OCI-LY7 (cell line): Measurements from ENCODE around the gene TIMM50. TPM values are rescaled to one million over a fixed set of nuclear protein-coding genes. Genes with fewer than 3 reads are reported as not detected.

ENCODE experiments used
- BruUV-seq: library from RNA; stranded (reverse); fragments of 400-500 nt; replicated peaks from 2 replicates; lab custom pipeline; 2021; lab: Mats Ljungman, UMichigan
- CTCF ChIA-PET: fragments of 300-600 bp; sonication (Branson Sonifier 250); formaldehyde crosslinking; loops from one replicate; lab custom pipeline; 2022; ENCODE audit warnings: antibody characterized with exemption; ENCODE audit not compliant: unreplicated experiment; lab: Charles Lee
- POLR2A ChIA-PET: fragments of 300-600 bp; sonication (Branson Sonifier 250); formaldehyde crosslinking; loops from one replicate; lab custom pipeline; 2022; ENCODE audit warnings: antibody characterized with exemption; lab: Charles Lee
- DNase-seq: peaks from one replicate; pipeline ENCODE4 v3.0.0-alpha.2; 2015; ENCODE audit warnings: low spot score
- H2AFZ ChIP-seq: fragments of 200-600 bp; sonication (generic), shearing (Covaris generic); 2 replicates; pipeline ENCODE4 v1.6.1; 2014; ENCODE audit warnings: mild to moderate bottlenecking, antibody characterized with exemption, low read length, moderate library complexity
- H3K27ac ChIP-seq: fragments of 200-600 bp; sonication (generic); 2 replicates; pipeline ENCODE4 v1.5.1; 2014; ENCODE audit warnings: mixed run types, low read depth, mild to moderate bottlenecking, moderate library complexity, low read length, inconsistent platforms; ENCODE audit not compliant: poor library complexity, severe bottlenecking
- H3K36me3 ChIP-seq: fragments of 200-600 bp; sonication (generic); 2 replicates; pipeline ENCODE4 v1.6.1; 2014; ENCODE audit warnings: mild to moderate bottlenecking, antibody characterized with exemption, low read length, moderate library complexity, mixed read lengths; ENCODE audit not compliant: insufficient read depth
- H3K4me1 ChIP-seq: fragments of 200-600 bp; sonication (generic); 2 replicates; pipeline ENCODE4 v1.5.1; 2014; ENCODE audit warnings: mild to moderate bottlenecking, low read length; ENCODE audit not compliant: insufficient read depth, poor library complexity, severe bottlenecking
- H3K4me2 ChIP-seq: fragments of 200-600 bp; sonication (generic); 2 replicates; pipeline ENCODE4 v1.6.1; 2014; ENCODE audit warnings: mild to moderate bottlenecking, low read length
- H3K4me3 ChIP-seq: fragments of 200-600 bp; sonication (generic); 2 replicates; pipeline ENCODE4 v1.5.1; 2014; ENCODE audit warnings: mild to moderate bottlenecking, low read depth, low read length; ENCODE audit not compliant: poor library complexity, severe bottlenecking
- H3K79me2 ChIP-seq: fragments of 200-600 bp; sonication (generic); 2 replicates; pipeline ENCODE4 v1.6.1; 2016; ENCODE audit warnings: low read depth, mild to moderate bottlenecking, low read length, moderate library complexity, mixed read lengths; ENCODE audit not compliant: insufficient read depth
- H3K9me2 ChIP-seq: fragments of 200-600 bp; sonication (generic); 2 replicates; pipeline ENCODE4 v1.6.1; 2016; ENCODE audit warnings: mild to moderate bottlenecking, low read length, mixed read lengths; ENCODE audit not compliant: insufficient read depth
- H3K9me3 ChIP-seq: fragments of 200-600 bp; sonication (generic); 2 replicates; pipeline ENCODE4 v1.6.1; 2014; ENCODE audit warnings: mild to moderate bottlenecking, mixed run types, low read length, mixed read lengths
- H4K20me1 ChIP-seq: fragments of 200-600 bp; sonication (generic); 2 replicates; pipeline ENCODE4 v1.6.1; 2014; ENCODE audit warnings: mild to moderate bottlenecking, antibody characterized with exemption, low read length, moderate library complexity, mixed read lengths; ENCODE audit not compliant: insufficient read depth
- EZH2phosphoT487 ChIP-seq: fragments of 200-600 bp; sonication (generic); IDR thresholded peaks from 2 replicates; pipeline ENCODE4 v1.6.1; 2018; ENCODE audit warnings: low read depth, borderline replicate concordance, mild to moderate bottlenecking, mixed run types, antibody characterized with exemption, low read length, moderate library complexity, mixed read lengths
- intact Hi-C: fragments of 100-400 bp; cut with micrococcal nuclease; formaldehyde crosslinking; loops from one replicate; pipeline ENCODE4 v1.10.0; 2022; ENCODE audit not compliant: unreplicated experiment
- total RNA-seq, 2 experiments: library from RNA; depleted of rRNA in 1 of 2; stranded (reverse); fragments of >200 nt in 1 of 2; shearing (Covaris generic) in 1 of 2; gene quantifications; 2 replicates each; pipeline ENCODE4 v1.2.3, GENCODE V29; 2014 to 2022
- TF ChIP-seq, protein P1 (sequence below): fragments of 200-600 bp; sonication (generic); conservative IDR thresholded peaks from 2 replicates; pipeline ENCODE4 v1.5.1; 2014; ENCODE audit warnings: mild to moderate bottlenecking, antibody characterized with exemption, low read length, moderate library complexity, mixed read lengths

Gene TIMM50
- total RNA-seq, 2 experiments from 2014 or later: 93.2 to 98.1 TPM

DNA sequence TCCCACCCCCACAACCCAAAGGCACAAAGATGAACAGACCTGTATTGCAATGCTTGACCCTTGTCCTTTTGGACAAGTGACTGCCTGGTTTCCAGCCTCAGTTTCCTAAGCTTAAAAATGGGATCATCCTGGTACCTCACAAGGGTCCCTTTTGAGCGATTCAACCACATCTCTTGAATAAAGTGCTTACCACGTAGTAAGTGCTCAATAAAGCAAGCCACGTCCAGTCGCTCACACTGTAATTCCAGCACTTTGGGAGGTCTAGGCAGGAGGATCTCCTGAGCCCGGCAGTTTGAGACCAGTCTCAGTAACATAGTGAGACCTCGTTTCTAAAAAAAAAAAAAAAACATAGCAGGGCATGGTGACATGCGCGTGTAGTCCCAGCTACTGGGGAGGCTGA lies 19.3 kb downstream of the TIMM50 start:
- no TSS peak for BruUV-seq
- H3K9me3 ChIP-seq: no peaks in the 10 kb centered on the region
- no peak overlapping the region for H2AFZ ChIP-seq
- ChIA-PET POLR2A (interaction anchor here (0.5 to 0.6 kb wide), 2 partner anchors 10 to 169 kb away, joined by 3 to 4 read pairs; no protein-coding TSS in a partner anchor), CTCF (interaction anchor here (0.6 kb wide), 1 partner anchor 19 kb away, joined by 5 read pairs; the partner anchor contains the start of gene TIMM50)
- no peak for TF ChIP-seq EZH2phosphoT487
- TF ChIP-seq, protein P1, sequence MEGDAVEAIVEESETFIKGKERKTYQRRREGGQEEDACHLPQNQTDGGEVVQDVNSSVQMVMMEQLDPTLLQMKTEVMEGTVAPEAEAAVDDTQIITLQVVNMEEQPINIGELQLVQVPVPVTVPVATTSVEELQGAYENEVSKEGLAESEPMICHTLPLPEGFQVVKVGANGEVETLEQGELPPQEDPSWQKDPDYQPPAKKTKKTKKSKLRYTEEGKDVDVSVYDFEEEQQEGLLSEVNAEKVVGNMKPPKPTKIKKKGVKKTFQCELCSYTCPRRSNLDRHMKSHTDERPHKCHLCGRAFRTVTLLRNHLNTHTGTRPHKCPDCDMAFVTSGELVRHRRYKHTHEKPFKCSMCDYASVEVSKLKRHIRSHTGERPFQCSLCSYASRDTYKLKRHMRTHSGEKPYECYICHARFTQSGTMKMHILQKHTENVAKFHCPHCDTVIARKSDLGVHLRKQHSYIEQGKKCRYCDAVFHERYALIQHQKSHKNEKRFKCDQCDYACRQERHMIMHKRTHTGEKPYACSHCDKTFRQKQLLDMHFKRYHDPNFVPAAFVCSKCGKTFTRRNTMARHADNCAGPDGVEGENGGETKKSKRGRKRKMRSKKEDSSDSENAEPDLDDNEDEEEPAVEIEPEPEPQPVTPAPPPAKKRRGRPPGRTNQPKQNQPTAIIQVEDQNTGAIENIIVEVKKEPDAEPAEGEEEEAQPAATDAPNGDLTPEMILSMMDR: no peak
- H3K27ac ChIP-seq: no peak overlapping the region
- no peaks in the 10 kb centered on the region for H3K9me2 ChIP-seq
- H3K79me2 ChIP-seq: no peaks in the 10 kb centered on the region
- DNase-seq: no peak
- H3K4me1 ChIP-seq: peaks cover 32% of the 10 kb centered on the region
- H3K4me3 ChIP-seq: no peak overlapping the region
- H3K4me2 ChIP-seq: no peak overlapping the region
- no peaks in the 10 kb centered on the region for H4K20me1 ChIP-seq
- no peaks in the 10 kb centered on the region for H3K36me3 ChIP-seq
- intact Hi-C loops: loop anchor here (2.0 kb wide), 1 partner anchor 33 kb away; the partner anchor contains the start of gene EID2B

DNA sequence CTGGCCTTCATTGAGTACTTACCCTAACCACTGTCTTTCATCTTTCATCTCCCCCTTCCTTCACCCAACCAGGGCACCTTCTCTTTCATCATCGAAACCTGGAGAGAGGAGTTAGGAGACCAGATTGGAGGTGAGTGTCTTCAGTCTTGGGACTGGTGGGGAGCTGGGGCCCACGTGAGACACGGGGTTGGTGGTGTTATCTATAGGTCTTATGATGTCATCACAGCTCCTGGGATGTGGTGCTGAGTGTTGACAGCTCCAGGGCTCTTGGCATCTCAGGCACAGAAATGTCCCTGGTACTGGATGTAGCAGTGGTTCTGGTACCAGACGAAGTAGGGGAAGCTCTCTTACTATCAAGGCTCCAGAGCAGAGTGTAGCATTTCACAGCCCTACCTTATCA lies 19.9 kb downstream of the TIMM50 start:
- DNase-seq: no peak
- intact Hi-C loops: no loop called here
- Histone ChIP-seq H3K27ac (no peak overlapping the region), H3K4me3 (no peak overlapping the region), H2AFZ (no peak overlapping the region), H3K9me2 (no peaks in the 10 kb centered on the region), H4K20me1 (no peaks in the 10 kb centered on the region), H3K4me2 (no peak overlapping the region), H3K79me2 (no peaks in the 10 kb centered on the region), H3K36me3 (no peaks in the 10 kb centered on the region), H3K4me1 (peaks cover 32% of the 10 kb centered on the region), H3K9me3 (no peaks in the 10 kb centered on the region)
- ChIA-PET POLR2A (interaction anchor here (0.5 kb wide), 1 partner anchor 22 kb away, joined by 3 read pairs; no protein-coding TSS in a partner anchor), CTCF (interaction anchor here (0.6 to 1.0 kb wide), 2 partner anchors 19 to 20 kb away, joined by 3 to 5 read pairs; partner anchors contain the start of gene TIMM50)
- no peak for TF ChIP-seq EZH2phosphoT487
- TF ChIP-seq, protein P1: no peak
- BruUV-seq: no TSS peak

DNA sequence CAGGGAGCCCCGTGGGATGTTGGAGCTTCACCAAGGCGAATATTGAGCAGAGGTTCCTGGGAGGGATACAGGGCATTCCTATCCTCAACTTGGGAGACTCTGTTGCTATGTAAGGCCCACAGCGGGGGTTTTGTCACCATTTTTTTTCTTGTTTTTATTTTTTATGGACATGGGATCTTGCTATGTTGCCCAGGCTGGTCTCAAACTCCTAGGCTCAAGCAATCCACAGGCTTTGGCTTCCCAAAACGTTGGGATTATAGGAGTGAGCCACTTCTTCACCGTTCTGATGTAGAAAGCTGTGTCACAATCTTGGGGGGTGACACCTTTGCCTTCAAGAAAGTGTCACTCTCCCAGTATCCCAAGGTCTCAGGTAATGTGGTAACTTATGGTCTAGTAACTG lies 20.7 kb downstream of the TIMM50 start:
- no peak overlapping the region for H3K27ac ChIP-seq
- H3K4me3 ChIP-seq: no peak overlapping the region
- no peak for TF ChIP-seq EZH2phosphoT487
- TF ChIP-seq, protein P1: no peak
- intact Hi-C loops: no loop called here
- H3K9me3 ChIP-seq: no peaks in the 10 kb centered on the region
- no peaks in the 10 kb centered on the region for H4K20me1 ChIP-seq
- H2AFZ ChIP-seq: no peak overlapping the region
- no peaks in the 10 kb centered on the region for H3K36me3 ChIP-seq
- DNase-seq: no peak
- POLR2A ChIA-PET: no interaction called here
- peaks cover 32% of the 10 kb centered on the region for H3K4me1 ChIP-seq
- no peaks in the 10 kb centered on the region for H3K79me2 ChIP-seq
- H3K4me2 ChIP-seq: no peak overlapping the region
- H3K9me2 ChIP-seq: no peaks in the 10 kb centered on the region
- BruUV-seq: no TSS peak
- CTCF ChIA-PET: interaction anchor here (1.0 kb wide), 1 partner anchor 20 kb away, joined by 3 read pairs; no protein-coding TSS in a partner anchor
